ENCODE data around the gene CHN2.

DNA sequence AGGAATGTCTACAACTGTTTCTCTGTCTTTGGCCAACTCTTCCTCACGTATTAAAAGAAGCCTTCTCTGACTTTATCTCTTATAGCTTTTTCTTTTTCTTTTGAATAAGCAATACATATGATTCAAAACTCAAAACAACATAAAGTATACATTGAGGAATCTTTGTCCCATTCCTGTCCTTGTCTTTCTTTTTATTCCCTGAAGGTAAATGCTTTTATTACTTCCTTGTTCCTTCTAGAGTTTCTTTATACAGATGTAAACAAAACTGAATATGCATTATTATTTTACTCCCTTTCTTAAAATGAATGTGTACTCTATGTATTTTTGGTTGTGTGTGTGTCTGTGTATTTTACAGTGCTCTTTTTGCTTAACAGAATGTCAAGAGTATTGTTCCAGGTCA is 170.1 kb downstream of the CHN2 start:
- TF ChIP-seq, protein P1, sequence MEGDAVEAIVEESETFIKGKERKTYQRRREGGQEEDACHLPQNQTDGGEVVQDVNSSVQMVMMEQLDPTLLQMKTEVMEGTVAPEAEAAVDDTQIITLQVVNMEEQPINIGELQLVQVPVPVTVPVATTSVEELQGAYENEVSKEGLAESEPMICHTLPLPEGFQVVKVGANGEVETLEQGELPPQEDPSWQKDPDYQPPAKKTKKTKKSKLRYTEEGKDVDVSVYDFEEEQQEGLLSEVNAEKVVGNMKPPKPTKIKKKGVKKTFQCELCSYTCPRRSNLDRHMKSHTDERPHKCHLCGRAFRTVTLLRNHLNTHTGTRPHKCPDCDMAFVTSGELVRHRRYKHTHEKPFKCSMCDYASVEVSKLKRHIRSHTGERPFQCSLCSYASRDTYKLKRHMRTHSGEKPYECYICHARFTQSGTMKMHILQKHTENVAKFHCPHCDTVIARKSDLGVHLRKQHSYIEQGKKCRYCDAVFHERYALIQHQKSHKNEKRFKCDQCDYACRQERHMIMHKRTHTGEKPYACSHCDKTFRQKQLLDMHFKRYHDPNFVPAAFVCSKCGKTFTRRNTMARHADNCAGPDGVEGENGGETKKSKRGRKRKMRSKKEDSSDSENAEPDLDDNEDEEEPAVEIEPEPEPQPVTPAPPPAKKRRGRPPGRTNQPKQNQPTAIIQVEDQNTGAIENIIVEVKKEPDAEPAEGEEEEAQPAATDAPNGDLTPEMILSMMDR (IDR thresholded peaks at IDR 0.05; ENCODE audit: low read depth, low read length), result no peak
- TF ChIP-seq POLR2A (IDR thresholded peaks at IDR 0.05; ENCODE audit: extremely low read depth, insufficient read length), result no peak
- TF ChIP-seq MYC (IDR thresholded peaks at IDR 0.05; ENCODE audit: low read depth, low read length), result no peak
- TF ChIP-seq, protein P2, sequence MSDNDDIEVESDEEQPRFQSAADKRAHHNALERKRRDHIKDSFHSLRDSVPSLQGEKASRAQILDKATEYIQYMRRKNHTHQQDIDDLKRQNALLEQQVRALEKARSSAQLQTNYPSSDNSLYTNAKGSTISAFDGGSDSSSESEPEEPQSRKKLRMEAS (IDR thresholded peaks at IDR 0.05; ENCODE audit: low read depth, low read length), result no peak
